GM19452 (cell line): Measurements from ENCODE around the gene GPM6B.

Experiments used
- ATAC-seq: cut with Tn5 transposase; IDR thresholded peaks from one replicate; pipeline ENCODE4 v1.9.1; 2021; ENCODE audit not compliant: unreplicated experiment

The GPM6B gene

DNA sequence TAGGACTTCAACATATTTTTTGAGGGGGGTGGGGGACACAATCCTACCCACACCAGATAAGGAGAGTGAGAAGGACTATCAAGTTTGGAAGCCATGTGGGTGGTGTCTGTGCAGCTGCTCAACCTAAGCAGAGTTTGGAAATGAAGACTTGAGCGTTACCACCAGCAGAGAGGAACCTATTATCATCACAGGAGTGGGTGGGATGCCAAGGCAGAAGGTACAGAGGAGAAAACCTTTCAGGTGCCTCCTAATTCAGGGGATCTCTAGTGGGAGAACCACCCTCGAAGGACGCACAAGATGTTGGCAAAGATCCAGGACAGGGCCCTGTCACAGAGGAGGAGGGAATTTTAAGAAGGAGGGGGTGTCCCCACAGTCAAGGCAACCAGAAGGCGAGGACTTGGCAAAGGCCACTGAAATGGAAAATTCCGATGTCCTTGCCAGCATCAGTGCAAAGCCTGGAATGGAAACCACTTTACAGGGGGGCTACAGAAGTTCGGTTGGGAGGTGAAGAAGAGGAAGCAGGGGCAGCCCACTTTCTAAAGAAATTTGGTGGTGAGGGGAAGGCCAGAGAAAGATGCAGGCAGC is 8.4 kb upstream of the GPM6B start:
- no peak for ATAC-seq

DNA sequence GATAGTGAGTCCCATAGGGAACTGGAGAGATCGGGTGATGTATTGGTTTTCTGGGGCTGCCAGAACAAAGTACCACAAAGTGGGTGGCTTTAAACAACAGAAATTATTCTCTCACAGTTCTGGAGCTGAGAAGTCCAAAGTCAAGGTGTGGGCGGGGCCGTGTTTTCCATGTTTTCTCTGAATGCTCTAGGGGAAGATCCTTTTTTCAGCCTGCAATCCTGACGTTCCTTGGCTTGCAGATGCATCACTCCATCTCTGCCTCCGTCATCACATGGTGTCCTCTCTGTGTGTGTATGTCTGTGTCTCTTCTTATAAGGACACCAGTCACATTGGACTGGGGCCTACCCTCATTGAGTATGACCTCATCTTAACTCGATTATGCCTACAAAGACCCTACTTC is 7.9 kb upstream of the GPM6B start:
- ATAC-seq = no peak

DNA sequence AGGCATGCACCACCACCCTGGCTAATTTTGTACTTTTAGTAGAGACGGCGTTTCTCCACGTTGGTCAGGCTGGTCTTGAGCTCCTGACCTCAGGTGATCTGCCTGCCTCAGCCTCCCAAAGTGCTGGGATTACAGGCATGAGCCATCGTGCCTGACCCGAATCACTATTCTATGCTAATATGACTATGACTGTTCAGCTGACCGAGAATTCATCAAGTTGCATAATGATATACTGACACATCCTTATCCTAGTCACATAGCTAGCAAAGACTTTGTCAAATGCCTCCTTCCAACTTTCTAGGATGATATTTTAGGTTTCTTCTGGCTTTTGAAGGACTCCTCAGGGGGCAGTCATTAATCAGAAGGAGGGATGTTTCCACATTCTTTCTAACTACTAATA is 4.8 kb upstream of the GPM6B start:
- no peak for ATAC-seq

DNA sequence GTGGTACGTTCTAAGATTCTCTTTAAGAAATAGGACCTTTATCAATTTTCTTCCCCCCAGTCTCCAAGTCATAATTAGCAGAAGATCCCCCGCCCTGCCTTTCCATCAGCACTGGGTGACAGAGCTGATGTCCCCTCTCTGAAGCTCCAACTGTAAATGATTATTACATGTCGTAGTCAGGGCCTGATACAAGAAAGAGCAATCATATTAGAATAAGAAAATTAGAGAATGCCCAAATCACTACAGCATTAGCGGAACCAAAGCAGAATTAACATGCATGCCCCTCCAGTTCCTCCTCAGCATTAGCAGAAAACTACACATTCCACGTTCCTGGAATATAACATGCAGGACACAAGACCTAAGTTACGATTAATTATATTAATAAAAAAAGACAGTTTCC is 717 bp downstream of the GPM6B start:
- ATAC-seq = no peak

DNA sequence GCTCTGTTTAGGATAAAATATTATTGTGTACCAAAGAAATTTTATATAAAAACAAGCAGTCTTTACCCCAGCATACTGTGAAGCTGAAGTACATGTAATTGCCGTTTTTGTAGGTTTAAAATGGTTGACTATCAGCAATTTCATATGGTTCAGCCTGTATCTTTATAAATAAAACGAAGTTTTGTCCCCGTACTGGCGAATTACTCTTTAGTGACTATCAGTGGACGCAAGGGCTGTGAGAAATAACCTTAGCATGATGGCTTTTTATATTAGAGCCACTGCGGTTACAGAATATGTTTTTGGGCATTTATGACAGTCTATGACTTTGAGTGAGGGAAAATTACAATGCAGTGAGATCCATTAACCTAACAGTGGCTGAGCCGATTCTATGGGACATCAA is 1.2 kb downstream of the GPM6B start:
- ATAC-seq = no peak

DNA sequence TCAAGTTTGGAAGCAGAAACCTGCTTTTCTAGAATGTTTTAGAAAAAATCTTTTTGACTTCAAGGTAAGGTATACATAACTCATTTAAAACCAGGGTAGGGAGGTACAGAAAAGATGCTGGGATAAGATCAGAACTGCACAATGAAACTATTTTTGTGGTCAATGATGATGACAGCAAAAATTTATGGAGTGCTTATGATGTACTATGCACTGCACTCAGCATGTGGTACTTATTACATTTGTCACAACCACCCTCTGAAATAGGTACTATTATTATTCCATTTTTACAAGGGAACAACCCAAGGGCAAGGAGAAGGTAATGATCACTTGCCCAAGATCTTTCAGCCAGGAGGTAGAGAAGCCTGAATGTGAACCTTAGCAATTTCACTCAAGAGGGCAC is 8.0 kb downstream of the GPM6B start:
- no peak for ATAC-seq

DNA sequence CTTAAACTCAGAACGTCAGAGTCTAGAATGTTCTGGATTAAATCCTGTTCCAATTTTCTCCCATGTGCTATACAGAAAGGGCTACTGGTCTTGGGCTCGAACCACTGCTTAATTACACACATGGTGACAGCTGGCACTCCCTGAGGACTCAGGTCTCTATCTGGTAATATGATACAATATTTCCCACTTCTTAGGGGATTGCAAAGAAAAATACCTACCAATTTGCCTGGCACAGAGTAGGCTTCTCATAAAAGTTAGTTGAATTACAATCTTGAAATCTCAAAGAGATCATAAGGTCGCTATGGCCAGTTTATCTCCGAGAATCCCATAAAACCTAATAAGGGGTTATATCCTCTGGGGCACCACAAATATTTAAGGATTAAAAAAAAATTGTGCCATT is 8.6 kb downstream of the GPM6B start:
- no peak for ATAC-seq

DNA sequence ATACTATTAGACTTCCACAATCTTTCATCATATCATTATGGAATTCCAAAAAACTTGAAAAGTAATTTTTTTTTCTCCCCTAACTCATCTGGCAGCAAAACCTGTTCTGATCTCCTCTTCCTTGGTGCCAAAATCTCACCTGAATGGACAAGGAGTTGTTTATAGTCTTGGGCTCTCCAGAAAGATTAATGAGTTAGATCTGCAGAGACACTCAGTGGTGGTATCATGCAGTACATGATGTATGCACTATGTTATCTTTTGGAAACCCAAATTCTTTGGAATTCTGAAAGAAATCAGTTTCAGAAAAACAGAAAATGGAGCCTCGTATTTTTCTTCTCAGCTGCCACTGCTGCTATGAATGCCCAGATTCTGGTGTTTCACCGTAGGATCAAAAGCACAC is 11.7 kb downstream of the GPM6B start:
- ATAC-seq = no peak

DNA sequence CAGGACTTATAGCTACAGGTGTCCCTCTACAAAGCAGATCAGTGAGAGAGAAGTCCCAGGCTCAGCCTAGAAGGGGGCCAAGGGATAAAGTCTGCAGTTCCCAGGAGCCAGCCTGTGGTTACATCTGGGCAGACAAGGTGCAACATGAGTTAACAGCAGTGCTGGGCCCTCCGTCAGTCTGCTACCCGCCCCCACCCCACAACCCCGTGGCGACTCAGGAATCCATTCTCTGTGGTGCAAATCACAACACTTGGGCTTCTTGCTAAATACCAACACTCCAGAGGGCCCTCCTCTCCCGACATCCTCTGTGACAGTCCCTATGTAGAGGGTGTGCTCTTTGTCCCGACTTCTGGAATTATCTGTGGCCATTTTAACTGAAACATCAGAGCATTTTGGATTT is 13.8 kb downstream of the GPM6B start:
- no peak for ATAC-seq

DNA sequence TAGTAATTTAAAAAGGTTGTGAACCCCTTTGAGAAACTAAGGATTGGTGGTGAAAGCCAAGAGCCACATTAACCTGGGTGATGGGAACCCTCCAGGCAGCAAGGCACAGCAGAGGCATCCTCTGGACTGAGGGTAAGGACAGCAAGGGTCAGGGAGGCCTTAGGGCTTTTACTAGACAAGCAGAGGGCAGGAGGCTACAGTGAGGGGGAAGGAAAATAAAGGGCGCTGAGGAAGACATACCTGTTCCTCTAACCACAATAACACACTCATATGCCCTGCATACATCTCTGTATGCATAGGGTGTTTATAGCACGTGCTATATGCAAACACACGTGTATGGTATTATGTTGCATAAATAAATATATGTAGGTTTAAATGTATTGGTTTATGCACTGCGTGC is 18.7 kb downstream of the GPM6B start:
- no peak for ATAC-seq

DNA sequence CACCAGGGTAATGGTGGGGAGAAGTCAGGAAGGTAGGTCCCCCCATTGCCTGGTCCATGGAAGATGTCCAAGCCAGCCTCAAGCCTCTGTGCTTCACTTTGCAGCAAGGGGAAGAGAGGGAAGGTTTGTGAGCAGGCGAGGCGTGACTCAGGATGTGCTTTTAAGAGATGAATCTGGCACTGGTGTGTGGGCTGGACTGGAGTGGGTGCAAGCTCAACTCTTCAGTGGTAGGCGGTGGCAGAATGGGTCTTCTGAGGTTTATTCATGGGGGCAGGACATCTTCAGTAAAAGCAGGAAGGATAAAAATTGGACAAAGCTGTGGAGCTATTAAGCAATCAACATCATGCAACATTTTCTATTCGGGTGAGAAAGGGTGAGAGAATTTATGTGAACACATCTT is 19.4 kb downstream of the GPM6B start:
- no peak for ATAC-seq

DNA sequence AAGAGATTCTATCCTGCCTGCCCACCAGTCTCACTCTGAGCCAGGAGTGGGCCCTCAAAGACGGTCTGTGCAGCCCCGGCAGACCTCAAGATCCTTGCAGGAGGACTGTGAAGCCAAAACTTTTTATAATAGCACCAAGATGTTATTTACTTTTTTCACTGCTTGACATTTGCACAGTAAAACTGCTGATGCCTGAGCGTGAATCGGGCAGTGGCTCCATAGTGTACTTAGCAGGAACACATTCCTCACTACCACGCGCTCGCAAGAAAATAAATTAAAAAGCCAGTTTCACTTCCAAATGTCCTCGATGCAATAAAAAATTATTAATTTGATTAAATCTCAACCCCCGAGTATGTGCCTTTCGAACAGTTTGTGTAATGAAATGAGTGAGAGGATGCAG is 22.5 kb downstream of the GPM6B start:
- ATAC-seq = no peak

DNA sequence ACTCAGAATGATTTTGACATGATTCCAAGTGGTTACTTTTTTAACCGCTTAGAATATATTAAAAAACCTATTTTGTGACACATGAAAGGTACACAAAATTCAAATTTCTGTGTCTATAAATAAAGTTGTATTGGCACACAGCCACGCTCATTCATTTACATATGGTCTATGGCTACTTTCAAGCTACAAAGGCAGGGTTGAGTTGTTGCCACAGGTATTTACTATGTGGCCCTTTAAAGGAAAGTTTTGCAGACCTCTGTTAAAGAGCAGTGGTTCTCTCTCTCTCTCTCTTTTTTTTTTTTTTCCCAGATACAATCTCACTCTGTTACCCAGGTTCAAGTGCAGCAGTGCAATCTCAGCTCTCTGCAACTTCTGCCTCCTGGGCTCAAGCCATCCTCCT is 23.0 kb downstream of the GPM6B start:
- ATAC-seq = no peak

DNA sequence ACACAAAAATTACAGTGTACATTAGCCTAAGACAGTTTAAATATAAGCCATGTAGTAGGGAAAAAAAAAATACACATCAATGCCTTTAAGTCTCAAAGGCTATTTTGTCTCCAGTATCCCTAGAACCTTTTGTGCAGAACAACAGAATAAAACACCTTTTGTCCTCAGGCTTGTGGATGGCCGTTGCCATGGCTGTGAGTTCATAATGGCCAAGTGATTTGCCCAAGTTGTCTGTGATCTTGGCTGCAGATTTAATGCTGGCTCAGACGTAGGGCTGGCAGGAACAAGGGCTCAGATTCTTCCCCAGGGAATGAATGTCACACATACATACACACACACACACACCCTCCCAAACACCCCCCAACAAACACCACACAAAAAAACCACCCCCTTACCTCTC is 25.3 kb downstream of the GPM6B start:
- no peak for ATAC-seq

DNA sequence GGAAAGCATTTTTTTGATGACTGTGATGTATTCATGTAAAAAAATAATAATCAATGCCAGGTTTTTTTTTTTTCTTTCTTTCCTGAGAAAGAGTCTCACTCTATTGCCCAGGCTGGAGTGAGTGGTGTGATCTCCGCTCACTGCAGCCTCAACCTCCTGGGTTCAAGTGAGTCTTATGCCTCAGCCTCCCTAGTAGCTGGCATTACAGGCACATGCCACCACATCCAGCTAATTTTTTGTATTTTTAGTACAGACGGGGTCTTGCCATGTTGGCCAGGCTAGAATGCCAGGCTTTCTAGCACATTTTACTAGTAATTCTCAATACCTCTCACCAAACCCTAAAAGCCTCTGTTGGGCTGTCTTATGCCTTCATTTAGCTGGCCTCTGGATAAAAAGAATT is 25.7 kb downstream of the GPM6B start:
- ATAC-seq = no peak

DNA sequence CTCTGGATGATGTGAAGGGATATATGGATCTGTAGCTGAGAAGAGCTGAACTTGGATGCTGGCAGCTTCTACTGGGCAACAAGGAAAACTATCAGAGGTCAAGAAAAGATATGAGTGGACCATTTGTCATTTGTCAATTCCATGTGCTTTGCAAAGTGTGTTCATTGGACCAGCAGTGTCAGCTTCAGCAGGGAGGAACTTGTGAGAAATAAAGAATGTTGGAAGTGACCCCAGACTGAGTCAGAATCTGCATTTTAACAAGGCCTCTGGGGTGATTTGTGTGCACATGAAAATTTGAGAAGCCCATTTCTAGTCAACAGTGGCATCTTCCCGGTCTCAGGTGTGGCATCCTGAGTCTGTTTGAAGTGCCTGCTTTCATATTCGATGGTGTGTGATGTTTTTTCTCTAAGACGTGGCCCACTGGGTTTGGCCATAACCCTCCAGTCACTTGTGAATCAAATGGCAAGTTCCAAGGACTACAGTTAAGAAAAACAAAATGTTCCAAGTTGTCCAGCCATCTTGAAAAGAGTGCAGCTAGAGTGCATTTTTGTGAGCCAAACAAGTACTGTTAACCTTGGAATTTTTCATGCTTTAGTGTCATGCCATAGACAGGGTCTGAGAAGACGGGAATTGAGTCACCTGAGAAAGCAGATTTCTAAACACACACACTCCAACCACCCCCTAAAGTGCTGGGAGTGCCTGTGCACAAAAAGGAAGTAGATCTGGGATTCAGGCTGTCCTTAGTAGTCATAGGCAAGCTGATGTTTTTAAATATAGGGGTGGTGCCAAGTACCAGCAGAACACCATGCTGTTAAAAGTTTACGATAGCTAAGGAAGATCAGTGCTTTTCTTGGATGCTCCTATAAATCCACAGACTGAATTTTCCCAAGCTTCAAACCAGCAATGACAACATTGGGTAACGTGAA is 26.4 kb downstream of the GPM6B start:
- no peak for ATAC-seq

DNA sequence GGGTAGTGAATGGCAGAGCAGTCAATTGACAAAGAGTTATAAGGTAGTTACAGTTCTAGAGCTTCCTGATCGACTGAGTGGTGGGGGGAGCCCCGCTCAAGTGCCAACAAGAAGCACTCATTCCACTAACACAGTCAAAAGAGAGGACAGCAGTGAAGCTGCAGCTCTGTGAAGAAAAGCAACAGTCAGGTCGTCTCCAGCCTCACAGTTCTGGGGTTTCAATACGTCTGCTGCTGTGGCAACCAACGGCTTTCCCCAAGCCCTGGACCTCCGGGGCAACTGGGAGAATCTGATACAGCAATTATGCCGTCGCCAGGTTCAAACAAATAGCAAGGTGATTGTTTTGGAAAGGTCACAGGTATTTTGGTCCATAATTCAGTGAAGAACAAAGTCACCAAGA is 30.8 kb downstream of the GPM6B start:
- ATAC-seq = no peak

DNA sequence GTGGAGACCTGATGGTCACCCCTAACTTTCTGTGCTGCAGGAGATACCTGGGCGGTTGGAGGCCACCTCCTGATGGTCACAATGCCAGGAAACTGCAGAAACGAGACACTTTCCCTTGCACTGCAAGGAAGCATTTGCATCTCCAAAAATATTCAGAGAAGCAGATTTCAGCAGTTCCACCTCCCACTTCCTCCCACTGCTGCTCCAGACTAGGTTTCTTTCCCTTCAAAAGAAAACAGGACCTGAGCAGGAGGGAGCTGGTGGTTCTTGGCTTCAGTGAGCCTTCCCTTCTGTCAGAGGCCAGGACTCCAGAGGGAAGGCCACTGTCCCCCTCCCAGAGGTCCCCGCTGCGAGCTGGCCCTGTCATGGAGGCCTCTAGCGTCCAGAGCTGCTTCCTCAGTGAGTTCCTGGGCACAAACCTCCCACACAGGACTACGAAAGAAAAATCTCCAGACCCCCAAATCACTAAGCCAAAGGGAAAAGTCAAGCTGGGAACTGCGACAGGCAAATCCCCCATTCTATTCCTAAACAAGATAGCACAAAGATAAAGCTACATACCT is 35.9 kb downstream of the GPM6B start:
- ATAC-seq = no peak

DNA sequence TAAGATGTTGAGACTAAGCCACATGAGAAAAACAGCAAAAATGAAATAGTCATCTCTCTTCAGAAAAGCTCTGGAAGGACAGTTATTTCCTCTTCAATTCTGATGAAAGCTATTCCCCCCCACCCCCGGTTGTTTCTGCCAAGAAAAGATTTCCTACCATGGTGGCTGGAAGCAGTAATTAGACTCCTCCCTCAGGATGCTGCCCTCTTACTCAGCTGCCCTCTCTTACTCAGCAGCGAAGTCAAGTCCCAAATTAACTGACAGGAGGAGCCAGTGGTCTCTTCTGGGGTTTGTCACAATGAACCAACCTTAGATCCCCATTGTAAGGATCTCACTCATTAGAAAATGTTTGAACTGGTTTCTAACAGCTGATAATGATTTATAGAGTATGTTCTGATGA is 38.0 kb downstream of the GPM6B start:
- ATAC-seq = no peak

DNA sequence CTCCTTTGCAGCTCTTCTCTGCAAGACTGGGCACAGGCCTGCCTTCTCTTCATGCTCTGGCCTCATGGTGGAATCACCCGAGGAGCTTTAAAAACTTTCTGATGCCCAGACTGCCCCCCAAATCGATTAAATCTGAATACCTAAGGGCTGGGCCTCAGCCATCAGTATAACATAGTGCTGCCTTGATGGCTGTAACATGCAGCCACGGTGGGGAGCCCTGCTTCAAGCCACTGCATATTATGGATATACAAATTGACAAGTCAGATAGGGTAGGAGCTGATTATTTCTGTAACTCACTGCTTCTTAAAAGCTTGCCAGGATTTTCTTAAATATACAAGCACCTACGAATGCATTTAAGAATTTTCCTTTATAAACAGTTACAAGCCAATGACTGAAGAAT is 40.5 kb downstream of the GPM6B start:
- ATAC-seq = no peak

DNA sequence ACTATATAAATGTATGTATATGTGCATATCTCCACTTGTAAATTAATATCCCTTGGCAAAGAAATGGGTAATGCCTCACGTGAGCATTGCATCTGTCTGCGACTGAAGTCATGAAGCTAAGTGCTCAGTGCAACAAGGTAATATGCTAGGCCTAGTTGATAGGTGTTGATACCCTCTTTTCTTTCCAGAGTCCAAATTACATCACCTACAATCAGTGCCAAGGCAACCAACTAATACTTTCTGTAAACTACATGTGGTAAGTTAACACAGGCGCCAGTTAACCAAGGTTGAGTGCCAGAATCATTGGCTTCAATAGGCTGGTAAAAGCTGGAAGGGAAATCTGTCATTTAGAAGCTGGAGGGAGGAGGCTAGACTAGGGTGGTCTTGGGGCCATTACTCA is 41.1 kb downstream of the GPM6B start:
- no peak for ATAC-seq

DNA sequence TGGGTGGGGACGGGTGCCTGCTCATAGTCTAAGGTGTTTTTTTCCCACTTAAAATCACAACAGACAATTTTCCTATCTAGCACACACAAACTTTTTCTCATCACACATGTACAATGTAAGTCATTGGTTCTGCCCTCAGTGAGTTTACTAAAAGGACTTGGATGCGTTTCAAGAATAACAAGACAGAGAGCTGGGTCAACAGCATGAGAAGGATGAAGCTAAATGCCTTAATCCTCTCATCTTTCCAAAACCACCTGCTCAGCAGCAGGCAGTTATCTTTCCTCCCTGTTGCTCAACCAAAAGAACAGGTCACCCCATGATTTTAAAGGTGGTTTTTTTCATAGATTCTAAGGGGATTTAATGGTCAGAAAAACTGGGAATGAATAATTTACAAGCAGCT is 42.2 kb downstream of the GPM6B start:
- ATAC-seq = no peak
